Astrocyte (in vitro differentiated cells and primary cell): ENCODE measurements around the gene ATP5F1B.

Experiments used
- EZH2 ChIP-seq: IDR thresholded peaks from 2 replicates; pipeline ENCODE4 v1.6.1; 2012; ENCODE audit warnings: mild to moderate bottlenecking, low read length, inconsistent platforms; ENCODE audit not compliant: insufficient read depth
- TF ChIP-seq, protein P1 (sequence below): IDR thresholded peaks from 2 replicates; pipeline ENCODE4 v1.5.1; 2011; ENCODE audit warnings: low read depth, mild to moderate bottlenecking, inconsistent platforms, low read length, moderate library complexity; ENCODE audit not compliant: insufficient read depth

DNA sequence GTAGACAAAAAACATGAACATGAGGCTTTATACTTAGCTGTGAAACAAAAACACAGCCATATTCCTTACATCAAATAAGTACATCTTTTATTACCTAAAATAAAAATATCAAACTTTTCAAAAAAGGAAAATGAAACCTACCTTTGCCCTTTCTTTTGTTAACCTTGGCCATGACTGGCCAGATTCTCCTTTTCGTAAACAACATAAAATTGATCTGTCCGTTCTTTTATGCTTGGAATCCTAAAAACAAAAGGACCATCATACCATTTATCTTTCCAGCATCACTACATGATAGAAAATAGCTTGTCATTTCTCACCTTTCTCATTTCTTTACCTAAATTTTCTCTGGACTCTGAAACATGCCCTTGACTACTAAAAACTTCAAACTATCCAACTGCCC, 25.8 kb upstream of the ATP5F1B start:
- TF ChIP-seq, protein P1, sequence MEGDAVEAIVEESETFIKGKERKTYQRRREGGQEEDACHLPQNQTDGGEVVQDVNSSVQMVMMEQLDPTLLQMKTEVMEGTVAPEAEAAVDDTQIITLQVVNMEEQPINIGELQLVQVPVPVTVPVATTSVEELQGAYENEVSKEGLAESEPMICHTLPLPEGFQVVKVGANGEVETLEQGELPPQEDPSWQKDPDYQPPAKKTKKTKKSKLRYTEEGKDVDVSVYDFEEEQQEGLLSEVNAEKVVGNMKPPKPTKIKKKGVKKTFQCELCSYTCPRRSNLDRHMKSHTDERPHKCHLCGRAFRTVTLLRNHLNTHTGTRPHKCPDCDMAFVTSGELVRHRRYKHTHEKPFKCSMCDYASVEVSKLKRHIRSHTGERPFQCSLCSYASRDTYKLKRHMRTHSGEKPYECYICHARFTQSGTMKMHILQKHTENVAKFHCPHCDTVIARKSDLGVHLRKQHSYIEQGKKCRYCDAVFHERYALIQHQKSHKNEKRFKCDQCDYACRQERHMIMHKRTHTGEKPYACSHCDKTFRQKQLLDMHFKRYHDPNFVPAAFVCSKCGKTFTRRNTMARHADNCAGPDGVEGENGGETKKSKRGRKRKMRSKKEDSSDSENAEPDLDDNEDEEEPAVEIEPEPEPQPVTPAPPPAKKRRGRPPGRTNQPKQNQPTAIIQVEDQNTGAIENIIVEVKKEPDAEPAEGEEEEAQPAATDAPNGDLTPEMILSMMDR: no peak
- no peak for TF ChIP-seq EZH2
